GM23248 (cell line): ENCODE measurements around the gene CLOCK. TPM values are rescaled to one million over a fixed set of nuclear protein-coding genes. Genes with fewer than 3 reads are reported as not detected.

Experiments
- DNase-seq: peaks from one replicate; pipeline ENCODE4 v3.0.0-alpha.2; 2015
- H2AFZ ChIP-seq: fragments of 200-600 bp; sonication (generic); 2 replicates; pipeline ENCODE4 v1.6.1; 2016; ENCODE audit warnings: antibody characterized with exemption
- H3F3A ChIP-seq: fragments of 200-600 bp; sonication (generic); 2 replicates; pipeline ENCODE4 v1.6.1; 2016; ENCODE audit warnings: mild to moderate bottlenecking, antibody characterized with exemption, mixed run types; ENCODE audit not compliant: insufficient read depth
- H3K27ac ChIP-seq: fragments of 200-600 bp; sonication (generic); 2 replicates; pipeline ENCODE4 v1.5.1; 2016; ENCODE audit warnings: mild to moderate bottlenecking
- H3K27me3 ChIP-seq: fragments of 200-600 bp; sonication (generic); replicated peaks from 2 replicates; pipeline ENCODE4 v1.6.1; 2016; ENCODE audit warnings: mild to moderate bottlenecking; ENCODE audit not compliant: insufficient read depth
- H3K36me3 ChIP-seq: fragments of 200-600 bp; sonication (generic); 2 replicates; pipeline ENCODE4 v1.6.1; 2016; ENCODE audit warnings: low read depth, mild to moderate bottlenecking
- H3K4me1 ChIP-seq: fragments of 200-600 bp; sonication (generic); 2 replicates; pipeline ENCODE4 v1.6.1; 2016; ENCODE audit warnings: mild to moderate bottlenecking; ENCODE audit not compliant: insufficient read depth
- H3K4me2 ChIP-seq: fragments of 200-600 bp; sonication (generic); one replicate; pipeline ENCODE4 v1.6.1; 2016; ENCODE audit warnings: mild to moderate bottlenecking; ENCODE audit not compliant: unreplicated experiment
- H3K4me3 ChIP-seq: fragments of 200-600 bp; sonication (generic); 2 replicates; pipeline ENCODE4 v1.5.1; 2016; ENCODE audit warnings: mild to moderate bottlenecking
- H3K79me2 ChIP-seq: fragments of 200-600 bp; sonication (generic); 2 replicates; pipeline ENCODE4 v1.6.1; 2016; ENCODE audit warnings: mild to moderate bottlenecking; ENCODE audit not compliant: insufficient read depth
- H3K9ac ChIP-seq: fragments of 200-600 bp; sonication (generic); 2 replicates; pipeline ENCODE4 v1.6.1; 2016; ENCODE audit warnings: mild to moderate bottlenecking
- H3K9me2 ChIP-seq: fragments of 200-600 bp; sonication (generic); 2 replicates; pipeline ENCODE4 v1.6.1; 2016; ENCODE audit warnings: mixed run types, mild to moderate bottlenecking, moderate library complexity; ENCODE audit not compliant: insufficient read depth
- H3K9me3 ChIP-seq: fragments of 200-600 bp; sonication (generic); one replicate; pipeline ENCODE4 v1.6.1; 2017; ENCODE audit warnings: low read depth
- H4K20me1 ChIP-seq: fragments of 200-600 bp; sonication (generic); 2 replicates; pipeline ENCODE4 v1.6.0; 2016; ENCODE audit not compliant: insufficient read depth
- EZH2 ChIP-seq: fragments of 200-600 bp; sonication (generic); IDR thresholded peaks from 2 replicates; pipeline ENCODE4 v1.6.1; 2018; ENCODE audit warnings: antibody characterized with exemption, mild to moderate bottlenecking; ENCODE audit not compliant: insufficient read depth, poor library complexity, severe bottlenecking
- EZH2phosphoT487 ChIP-seq: fragments of 200-600 bp; sonication (generic); IDR thresholded peaks from 2 replicates; pipeline ENCODE4 v1.6.1; 2018; ENCODE audit warnings: antibody characterized with exemption, moderate library complexity, mild to moderate bottlenecking, low read depth; ENCODE audit not compliant: insufficient read depth
- WGBS, 2 experiments: methylation state at CpG; one replicate each; pipeline ENCODE4 v1.1.6; 2015 to 2017; ENCODE audit warnings: low lambda C conversion rate in 2 of 2, low coverage in 1 of 2; ENCODE audit errors: missing lambda C conversion rate in 2 of 2; 5-methylcytosine and 5-hydroxymethylcytosine counted together
- in situ Hi-C: fragments of 300-500 bp; cut with MboI; formaldehyde crosslinking; loops from 2 replicates; pipeline ENCODE4 v1.15.0; 2020
- polyA plus RNA-seq: library from polyadenylated mRNA; unstranded; fragments of >200 nt; fragmentation: Nextera tagmentation; extraction: Ambion mirVana; gene quantifications from 2 replicates; pipeline ENCODE4 v1.2.1, GENCODE V29; 2016
- total RNA-seq: library from RNA; depleted of rRNA; stranded (reverse); fragments of >200 nt; shearing (Covaris generic); gene quantifications from 2 replicates; pipeline ENCODE4 v1.2.3, GENCODE V29; 2014

Gene CLOCK
- total and polyA plus RNA-seq, 2 experiments from 2014 or later: 16.5 to 28.0 TPM

GRCh38 chr4:55397520-55398321 is 149.0 kb downstream of the CLOCK start:
- Histone ChIP-seq H3K27ac (peak overlapping the region; percentile 84), H3K4me2 (peak overlapping the region; percentile 100), H4K20me1 (peaks cover 22% of the 10 kb centered on the region), H3K36me3 (peaks cover 5% of the 10 kb centered on the region; the same call in 1 of the 2 replicates), H3K9ac (peak overlapping the region; percentile 98), H3K9me3 (no peaks in the 10 kb centered on the region), H3K79me2 (peaks cover 64% of the 10 kb centered on the region), H3K27me3 (no peaks in the 10 kb centered on the region), H3K4me1 (peaks cover 18% of the 10 kb centered on the region), H3F3A (peaks cover 56% of the 10 kb centered on the region), H3K9me2 (no peaks in the 10 kb centered on the region), H2AFZ (no peak overlapping the region), H3K4me3 (peak overlapping the region; percentile 89)
- in situ Hi-C loops: no loop called here
- TF ChIP-seq EZH2 (no peak), EZH2phosphoT487 (no peak)
- DNase-seq: peak; percentile 80
- 1% methylated on average over 15 of the region's 15 CpGs for WGBS, 2 experiments

- H3K4me3 ChIP-seq: peak overlapping the region; percentile 89
- H3K9ac ChIP-seq: peak overlapping the region; percentile 98
- peak overlapping the region; percentile 100 for H3K4me2 ChIP-seq
- H3F3A ChIP-seq: peaks cover 56% of the 10 kb centered on the region
- H3K9me3 ChIP-seq: no peaks in the 10 kb centered on the region
- no peak overlapping the region for H2AFZ ChIP-seq
- in situ Hi-C loops: no loop called here
- H3K9me2 ChIP-seq: no peaks in the 10 kb centered on the region
- 1 to 2% methylated on average over 7 of the region's 7 CpGs for WGBS, 2 experiments
- no peaks in the 10 kb centered on the region for H3K27me3 ChIP-seq
- peaks cover 18% of the 10 kb centered on the region for H3K4me1 ChIP-seq
- H4K20me1 ChIP-seq: peaks cover 22% of the 10 kb centered on the region
- peak overlapping the region; percentile 84 for H3K27ac ChIP-seq
- H3K36me3 ChIP-seq: peaks cover 5% of the 10 kb centered on the region; the same call in 1 of the 2 replicates
- peaks cover 60% of the 10 kb centered on the region for H3K79me2 ChIP-seq
- DNase-seq: peak; percentile 71
- TF ChIP-seq EZH2 (no peak), EZH2phosphoT487 (no peak)
These were observed 149.6 kb downstream of the CLOCK start for GRCh38 chr4:55397126-55397436.

- H3F3A ChIP-seq: peaks cover 56% of the 10 kb centered on the region
- peak overlapping the region; percentile 100 for H3K4me2 ChIP-seq
- H3K79me2 ChIP-seq: peaks cover 54% of the 10 kb centered on the region
- peaks cover 17% of the 10 kb centered on the region for H3K4me1 ChIP-seq
- H3K9me2 ChIP-seq: no peaks in the 10 kb centered on the region
- DNase-seq: peak; percentile 73
- H3K9me3 ChIP-seq: no peaks in the 10 kb centered on the region
- in situ Hi-C loops: no loop called here
- H3K36me3 ChIP-seq: peaks cover 5% of the 10 kb centered on the region; the same call in 1 of the 2 replicates
- H3K4me3 ChIP-seq: peak overlapping the region; percentile 89
- peak overlapping the region; percentile 84 for H3K27ac ChIP-seq
- WGBS, 2 experiments: 0 to 1% methylated on average over 36 to 40 of the region's 41 CpGs
- H3K27me3 ChIP-seq: no peaks in the 10 kb centered on the region
- H3K9ac ChIP-seq: peak overlapping the region; percentile 98
- TF ChIP-seq EZH2 (no peak), EZH2phosphoT487 (no peak)
- peaks cover 22% of the 10 kb centered on the region for H4K20me1 ChIP-seq
- peak overlapping the region; percentile 84 for H2AFZ ChIP-seq
These were observed 150.2 kb downstream of the CLOCK start for GRCh38 chr4:55396308-55397125.

GRCh38 chr4:55395529-55396307 is 151.0 kb downstream of the CLOCK start, which contains the start of gene TMEM165:
Gene TMEM165 (plus strand): TSS chr4:55395957. CDS start chr4:55396190, 233 bp downstream.
- peaks cover 15% of the 10 kb centered on the region for H3K4me1 ChIP-seq
- H3K9me2 ChIP-seq: no peaks in the 10 kb centered on the region
- H3K9me3 ChIP-seq: no peaks in the 10 kb centered on the region
- peaks cover 17% of the 10 kb centered on the region for H4K20me1 ChIP-seq
- no peak for TF ChIP-seq EZH2
- TF ChIP-seq EZH2phosphoT487: no peak
- peak; percentile 97 for DNase-seq
- H3K9ac ChIP-seq: peak within 1 kb of the TSS; percentile 98
- H3K27ac ChIP-seq: peak within 1 kb of the TSS; percentile 84
- H2AFZ ChIP-seq: peak within 1 kb of the TSS; percentile 84
- peak within 1 kb of the TSS; percentile 89 for H3K4me3 ChIP-seq
- peak within 1 kb of the TSS; percentile 100 for H3K4me2 ChIP-seq
- H3K36me3 ChIP-seq: peaks cover 5% of the 10 kb centered on the region; the same call in 1 of the 2 replicates
- 1 to 2% methylated on average over 55 to 83 of the region's 95 CpGs for WGBS, 2 experiments
- in situ Hi-C loops: no loop called here
- H3F3A ChIP-seq: peaks cover 53% of the 10 kb centered on the region
- peaks cover 46% of the 10 kb centered on the region for H3K79me2 ChIP-seq
- H3K27me3 ChIP-seq: no peaks in the 10 kb centered on the region
